ENCODE data around the gene TMPRSS11A.

TMPRSS11A gene

DNA sequence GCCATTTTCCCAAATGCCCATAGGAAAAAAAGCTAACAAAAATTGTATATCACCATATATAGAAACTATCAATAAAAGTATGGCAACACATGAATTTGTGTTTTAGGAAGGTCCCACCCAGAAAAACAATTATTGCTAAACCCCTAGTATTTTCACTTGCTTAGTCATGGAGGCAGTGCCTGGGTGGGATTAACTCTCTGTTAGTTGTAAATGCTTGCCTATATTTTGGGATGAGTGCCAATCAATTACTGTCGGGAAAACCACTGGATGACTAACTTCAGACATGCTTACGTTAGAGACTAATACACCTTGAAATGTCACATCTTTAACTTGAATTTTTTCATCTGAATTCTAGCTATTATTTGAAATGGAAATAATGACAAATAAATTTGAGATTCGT lies 33.9 kb downstream of the TMPRSS11A start:
- no peaks in the 10 kb centered on the region for H3K36me3 ChIP-seq (ENCODE audit: control insufficient read depth, insufficient read depth, low read length)
- no peak for DNase-seq (ENCODE audit: extremely low read depth, insufficient read length)
- H3K4me3 ChIP-seq (replicated peaks; ENCODE audit: low read depth, low read length), result no peak overlapping the region
- TF ChIP-seq, protein P1, sequence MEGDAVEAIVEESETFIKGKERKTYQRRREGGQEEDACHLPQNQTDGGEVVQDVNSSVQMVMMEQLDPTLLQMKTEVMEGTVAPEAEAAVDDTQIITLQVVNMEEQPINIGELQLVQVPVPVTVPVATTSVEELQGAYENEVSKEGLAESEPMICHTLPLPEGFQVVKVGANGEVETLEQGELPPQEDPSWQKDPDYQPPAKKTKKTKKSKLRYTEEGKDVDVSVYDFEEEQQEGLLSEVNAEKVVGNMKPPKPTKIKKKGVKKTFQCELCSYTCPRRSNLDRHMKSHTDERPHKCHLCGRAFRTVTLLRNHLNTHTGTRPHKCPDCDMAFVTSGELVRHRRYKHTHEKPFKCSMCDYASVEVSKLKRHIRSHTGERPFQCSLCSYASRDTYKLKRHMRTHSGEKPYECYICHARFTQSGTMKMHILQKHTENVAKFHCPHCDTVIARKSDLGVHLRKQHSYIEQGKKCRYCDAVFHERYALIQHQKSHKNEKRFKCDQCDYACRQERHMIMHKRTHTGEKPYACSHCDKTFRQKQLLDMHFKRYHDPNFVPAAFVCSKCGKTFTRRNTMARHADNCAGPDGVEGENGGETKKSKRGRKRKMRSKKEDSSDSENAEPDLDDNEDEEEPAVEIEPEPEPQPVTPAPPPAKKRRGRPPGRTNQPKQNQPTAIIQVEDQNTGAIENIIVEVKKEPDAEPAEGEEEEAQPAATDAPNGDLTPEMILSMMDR (IDR thresholded peaks at IDR 0.05; ENCODE audit: insufficient read depth, low read length, poor library complexity, severe bottlenecking), result no peak
- no peaks in the 10 kb centered on the region; the same call in 1 of the 2 replicates for H3K27me3 ChIP-seq (replicated peaks; ENCODE audit: control insufficient read depth, insufficient read depth, low read length)

DNA sequence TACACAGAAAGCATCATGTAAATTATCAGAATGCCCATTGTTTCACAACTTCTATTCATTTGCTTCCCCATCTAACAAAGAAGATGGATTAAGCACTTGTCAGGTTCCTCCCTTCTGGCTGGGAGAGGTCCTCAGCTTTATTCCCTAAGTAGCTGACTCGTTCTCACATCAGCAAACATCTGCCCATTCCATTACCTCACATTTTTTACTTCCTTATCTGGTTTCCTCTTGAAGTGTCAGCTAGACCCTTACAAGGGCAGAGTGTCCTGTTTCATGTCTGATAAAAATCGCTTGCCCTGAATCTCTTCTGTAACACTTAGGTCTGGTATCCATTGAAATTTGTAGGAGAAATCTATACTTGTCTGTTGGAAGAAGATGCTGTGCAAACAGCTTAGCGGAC lies 34.7 kb downstream of the TMPRSS11A start:
- TF ChIP-seq, protein P1 (IDR thresholded peaks at IDR 0.05; ENCODE audit: insufficient read depth, low read length, poor library complexity, severe bottlenecking), result no peak

DNA sequence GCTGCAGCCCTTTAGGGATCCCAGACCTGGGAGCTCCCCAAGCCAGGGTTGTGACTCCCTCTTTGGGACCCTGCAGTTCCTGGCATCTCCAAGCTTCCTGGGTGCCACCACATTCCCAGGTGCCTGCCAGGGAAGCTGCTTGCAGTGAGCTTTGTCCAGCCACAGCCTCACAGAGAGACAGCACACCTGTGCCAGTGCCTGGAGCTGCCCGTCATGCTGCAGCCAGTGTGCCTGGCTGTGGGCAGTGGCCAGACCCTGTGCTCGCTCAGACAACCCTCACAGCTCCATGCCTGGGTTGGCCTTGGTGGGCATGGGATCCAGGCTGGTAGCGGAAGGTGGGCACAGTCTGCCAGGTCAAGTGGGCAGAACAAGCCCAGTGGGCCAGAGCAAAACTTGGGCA lies 36.0 kb downstream of the TMPRSS11A start:
- no peaks in the 10 kb centered on the region for H3K36me3 ChIP-seq (ENCODE audit: control insufficient read depth, insufficient read depth, low read length)
- no peak for DNase-seq (ENCODE audit: extremely low read depth, insufficient read length)
- H3K27me3 ChIP-seq (replicated peaks; ENCODE audit: control insufficient read depth, insufficient read depth, low read length), result no peaks in the 10 kb centered on the region; the same call in 1 of the 2 replicates
- TF ChIP-seq, protein P1 (IDR thresholded peaks at IDR 0.05; ENCODE audit: insufficient read depth, low read length, poor library complexity, severe bottlenecking), result no peak
- no peak overlapping the region for H3K4me3 ChIP-seq (replicated peaks; ENCODE audit: low read depth, low read length)

More for the DNA sequence above, 34.7 kb downstream of the TMPRSS11A start:
- no peak for DNase-seq (ENCODE audit: extremely low read depth, insufficient read length)
- Histone ChIP-seq H3K27me3 (replicated peaks; ENCODE audit: control insufficient read depth, insufficient read depth, low read length) (no peaks in the 10 kb centered on the region; the same call in 1 of the 2 replicates), H3K36me3 (ENCODE audit: control insufficient read depth, insufficient read depth, low read length) (no peaks in the 10 kb centered on the region), H3K4me3 (replicated peaks; ENCODE audit: low read depth, low read length) (no peak overlapping the region)

DNA sequence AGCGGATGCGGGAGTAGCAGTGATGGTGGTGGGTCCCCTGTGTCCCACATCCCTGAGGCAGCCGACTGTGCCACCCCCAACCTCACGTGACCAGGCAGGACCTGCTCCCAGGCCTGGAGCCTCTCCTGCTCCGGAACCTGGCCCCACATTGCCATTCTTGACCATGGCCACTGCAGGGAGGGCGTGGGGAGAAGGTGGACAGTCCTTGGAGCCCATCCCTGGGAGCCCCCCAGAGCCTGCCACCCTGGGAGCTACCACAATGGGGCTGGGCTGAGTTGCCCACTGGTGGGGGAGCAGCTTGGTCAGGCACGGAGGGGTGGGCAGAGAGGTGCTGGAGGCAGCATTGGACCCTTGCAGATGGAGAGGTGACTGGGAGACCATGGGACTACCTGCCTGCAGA lies 36.8 kb downstream of the TMPRSS11A start:
- Histone ChIP-seq H3K27me3 (replicated peaks; ENCODE audit: control insufficient read depth, insufficient read depth, low read length) (no peaks in the 10 kb centered on the region; the same call in 1 of the 2 replicates), H3K36me3 (ENCODE audit: control insufficient read depth, insufficient read depth, low read length) (no peaks in the 10 kb centered on the region), H3K4me3 (replicated peaks; ENCODE audit: low read depth, low read length) (no peak overlapping the region)
- no peak for DNase-seq (ENCODE audit: extremely low read depth, insufficient read length)
- TF ChIP-seq, protein P1 (IDR thresholded peaks at IDR 0.05; ENCODE audit: insufficient read depth, low read length, poor library complexity, severe bottlenecking), result no peak

DNA sequence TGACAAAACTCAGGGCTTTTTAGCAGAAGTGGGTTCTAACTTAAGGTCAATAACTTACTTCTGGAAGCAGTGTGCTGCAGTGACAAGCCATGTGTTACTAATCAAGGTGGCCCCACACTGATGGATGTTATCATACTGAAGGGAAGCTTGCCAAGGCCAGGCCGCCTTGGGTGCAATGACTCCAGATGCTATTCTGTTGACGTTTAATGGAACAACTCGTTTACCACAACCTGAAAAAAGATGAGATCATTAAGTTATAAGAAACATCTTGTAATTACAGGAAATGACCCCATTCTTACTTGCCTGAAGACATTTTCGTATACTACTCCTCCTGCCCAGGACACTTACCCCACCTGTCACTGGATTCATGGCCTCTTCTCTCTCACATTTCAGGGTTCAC lies 40.6 kb downstream of the TMPRSS11A start:
- no peaks in the 10 kb centered on the region; the same call in 1 of the 2 replicates for H3K27me3 ChIP-seq (replicated peaks; ENCODE audit: control insufficient read depth, insufficient read depth, low read length)
- no peak overlapping the region for H3K4me3 ChIP-seq (replicated peaks; ENCODE audit: low read depth, low read length)
- TF ChIP-seq, protein P1 (IDR thresholded peaks at IDR 0.05; ENCODE audit: insufficient read depth, low read length, poor library complexity, severe bottlenecking), result no peak
- no peaks in the 10 kb centered on the region for H3K36me3 ChIP-seq (ENCODE audit: control insufficient read depth, insufficient read depth, low read length)
- DNase-seq (ENCODE audit: extremely low read depth, insufficient read length), result no peak

DNA sequence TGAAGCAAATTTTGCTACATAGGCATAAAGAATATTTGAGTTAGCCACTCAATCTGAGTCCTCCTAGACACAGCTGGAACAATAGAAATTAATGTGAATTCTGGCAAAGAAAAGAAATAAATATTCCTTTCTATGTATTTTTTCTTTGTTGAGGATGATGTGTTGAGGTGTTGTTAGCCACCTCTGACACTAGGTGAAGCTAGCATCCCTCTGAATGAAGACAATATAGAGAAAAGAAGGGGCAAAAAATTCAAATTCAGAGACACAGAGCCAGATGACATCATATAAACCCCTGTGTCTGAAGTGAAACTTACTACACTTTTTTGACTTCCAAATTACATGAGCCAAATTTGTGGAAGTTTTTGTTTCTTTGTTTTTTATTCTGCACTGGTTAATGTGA lies 44.9 kb downstream of the TMPRSS11A start:
- Histone ChIP-seq H3K36me3 (ENCODE audit: control insufficient read depth, insufficient read depth, low read length) (no peaks in the 10 kb centered on the region), H3K27me3 (replicated peaks; ENCODE audit: control insufficient read depth, insufficient read depth, low read length) (no peaks in the 10 kb centered on the region), H3K4me3 (replicated peaks; ENCODE audit: low read depth, low read length) (no peak overlapping the region)
- TF ChIP-seq, protein P1 (IDR thresholded peaks at IDR 0.05; ENCODE audit: insufficient read depth, low read length, poor library complexity, severe bottlenecking), result peak; percentile 32
- DNase-seq (ENCODE audit: extremely low read depth, insufficient read length), result no peak
